Astrocyte of the spinal cord (primary cell): ENCODE measurements around the gene MSN.

Experiments
- DNase-seq: peaks from one replicate; pipeline ENCODE4 v3.0.0; 2011; ENCODE audit warnings: low read depth, low spot score
- H3K4me3 ChIP-seq: 2 replicates; pipeline ENCODE4 v1.5.1; 2011; ENCODE audit warnings: low read depth, mild to moderate bottlenecking, low read length, moderate library complexity
- CTCF ChIP-seq: IDR thresholded peaks from 2 replicates; pipeline ENCODE4 v1.5.1; 2012; ENCODE audit warnings: low read depth, mild to moderate bottlenecking, low read length, inconsistent platforms
- in situ Hi-C: cut with HindIII; loops from 2 replicates; pipeline ENCODE4 v1.10.0; 2017; ENCODE audit warnings: low sequenced_read_pairs

The MSN gene

DNA sequence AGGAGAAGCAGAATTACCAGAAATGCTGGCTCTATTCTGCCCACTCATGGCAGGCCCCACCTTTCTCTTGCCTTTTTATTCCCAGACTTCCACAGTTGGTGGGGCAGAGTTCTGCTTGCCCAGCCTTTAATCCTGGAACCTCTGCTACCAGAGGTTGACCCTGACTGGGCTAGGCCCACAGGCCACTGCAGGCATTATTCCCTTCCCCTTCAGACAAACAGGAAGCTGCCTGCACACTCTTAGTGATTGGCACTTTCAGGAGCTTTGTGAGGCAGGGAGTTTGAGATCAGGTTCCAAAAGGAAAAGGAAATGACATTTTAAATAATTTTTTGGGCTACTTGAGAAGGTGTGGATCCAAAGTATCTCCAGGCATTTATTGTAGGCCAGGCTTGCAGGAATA lies 18.8 kb downstream of the MSN start:
- DNase-seq: no peak
- in situ Hi-C loops: no loop called here
- no peak for TF ChIP-seq CTCF
- no peak overlapping the region for H3K4me3 ChIP-seq

GRCh38 chrX:65687367-65687766 lies 19.9 kb downstream of the MSN start:
- no peak for DNase-seq
- no peak for TF ChIP-seq CTCF
- no peak overlapping the region for H3K4me3 ChIP-seq
- in situ Hi-C loops: no loop called here

DNA sequence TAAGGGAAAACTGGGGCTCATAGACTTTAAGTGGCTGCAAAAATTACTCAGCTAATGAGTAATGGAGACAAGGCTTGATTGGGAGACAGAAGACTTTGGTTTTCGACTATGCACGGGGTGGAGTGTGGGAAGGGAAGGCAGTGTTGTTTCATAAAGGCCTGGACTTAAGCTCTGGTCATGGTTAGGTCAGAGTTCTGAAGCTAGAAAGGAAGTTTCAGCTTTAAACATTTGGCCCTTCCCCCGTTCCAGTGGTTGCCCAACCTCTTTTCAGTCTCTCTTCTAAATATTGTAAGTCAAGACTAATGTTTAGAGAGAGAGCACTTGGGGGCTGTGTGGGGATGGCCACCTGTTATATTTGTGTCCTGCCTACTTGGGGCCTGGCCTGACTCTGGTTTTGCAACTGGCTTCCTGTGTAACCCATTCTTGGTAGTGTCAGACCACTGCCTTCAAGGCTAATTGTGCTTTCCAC lies 21.0 kb downstream of the MSN start:
- no peak for TF ChIP-seq CTCF
- H3K4me3 ChIP-seq: no peak overlapping the region
- in situ Hi-C loops: no loop called here

GRCh38 chrX:65689377-65689776 lies 21.9 kb downstream of the MSN start:
- in situ Hi-C loops: no loop called here
- no peak overlapping the region for H3K4me3 ChIP-seq
- no peak for DNase-seq
- no peak for TF ChIP-seq CTCF

More for the DNA sequence above, 21.0 kb downstream of the MSN start:
- DNase-seq: no peak

GRCh38 chrX:65690057-65690855 lies 22.8 kb downstream of the MSN start:
- TF ChIP-seq CTCF: no peak
- in situ Hi-C loops: no loop called here
- no peak overlapping the region for H3K4me3 ChIP-seq
- DNase-seq: peak; percentile 68

GRCh38 chrX:65695849-65696449 lies 28.5 kb downstream of the MSN start:
- no peak for TF ChIP-seq CTCF
- H3K4me3 ChIP-seq: no peak overlapping the region
- no peak for DNase-seq
- in situ Hi-C loops: no loop called here
